Measurements from ENCODE around the gene PEX10.

The PEX10 gene

DNA sequence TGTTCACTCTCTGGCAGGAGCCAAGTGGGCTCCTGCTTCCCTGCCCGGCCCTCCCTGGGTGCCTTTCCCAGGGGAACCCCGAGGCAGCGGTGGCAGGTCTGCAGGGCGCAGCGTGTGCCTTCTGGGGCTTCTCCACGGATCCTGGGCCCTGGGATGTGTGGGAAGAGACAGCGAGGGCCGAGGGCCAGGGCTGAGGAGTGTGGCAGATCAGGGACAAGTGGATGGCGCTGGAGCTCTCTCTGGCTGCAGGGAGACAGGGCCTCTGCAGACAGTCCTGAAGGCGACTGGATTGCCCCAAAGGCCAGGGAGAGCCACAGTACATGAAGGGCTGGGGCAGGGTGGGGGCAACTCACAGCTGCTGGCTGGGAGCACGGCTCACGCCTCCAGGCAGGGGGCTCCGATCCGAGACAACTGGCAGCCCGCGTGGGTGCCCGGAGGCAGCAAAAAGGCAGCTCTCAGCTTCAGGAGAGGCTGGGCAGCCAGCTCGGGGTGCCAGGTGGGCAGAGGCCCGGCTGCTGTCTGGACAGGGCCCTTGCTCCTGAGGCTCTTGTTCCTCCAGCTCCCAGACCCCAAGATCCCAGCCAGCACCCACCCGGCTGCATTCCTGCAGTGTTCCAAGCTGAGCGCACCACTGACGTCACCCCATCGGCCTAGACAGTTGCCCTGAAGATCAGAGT, 37.0 kb downstream of the PEX10 start:
- no peaks in the 10 kb centered on the region for H3K9me3 Mint-ChIP-seq
- no peaks in the 10 kb centered on the region for H3K4me1 Mint-ChIP-seq
- H3K4me3 Mint-ChIP-seq, result no peak overlapping the region
- DNase-seq (ENCODE audit: low spot score in 2 of 2) (no peak), ATAC-seq (no peak)
- peaks cover 8% of the 10 kb centered on the region for H3K36me3 Mint-ChIP-seq
- no peak overlapping the region for H3K27ac Mint-ChIP-seq

DNA sequence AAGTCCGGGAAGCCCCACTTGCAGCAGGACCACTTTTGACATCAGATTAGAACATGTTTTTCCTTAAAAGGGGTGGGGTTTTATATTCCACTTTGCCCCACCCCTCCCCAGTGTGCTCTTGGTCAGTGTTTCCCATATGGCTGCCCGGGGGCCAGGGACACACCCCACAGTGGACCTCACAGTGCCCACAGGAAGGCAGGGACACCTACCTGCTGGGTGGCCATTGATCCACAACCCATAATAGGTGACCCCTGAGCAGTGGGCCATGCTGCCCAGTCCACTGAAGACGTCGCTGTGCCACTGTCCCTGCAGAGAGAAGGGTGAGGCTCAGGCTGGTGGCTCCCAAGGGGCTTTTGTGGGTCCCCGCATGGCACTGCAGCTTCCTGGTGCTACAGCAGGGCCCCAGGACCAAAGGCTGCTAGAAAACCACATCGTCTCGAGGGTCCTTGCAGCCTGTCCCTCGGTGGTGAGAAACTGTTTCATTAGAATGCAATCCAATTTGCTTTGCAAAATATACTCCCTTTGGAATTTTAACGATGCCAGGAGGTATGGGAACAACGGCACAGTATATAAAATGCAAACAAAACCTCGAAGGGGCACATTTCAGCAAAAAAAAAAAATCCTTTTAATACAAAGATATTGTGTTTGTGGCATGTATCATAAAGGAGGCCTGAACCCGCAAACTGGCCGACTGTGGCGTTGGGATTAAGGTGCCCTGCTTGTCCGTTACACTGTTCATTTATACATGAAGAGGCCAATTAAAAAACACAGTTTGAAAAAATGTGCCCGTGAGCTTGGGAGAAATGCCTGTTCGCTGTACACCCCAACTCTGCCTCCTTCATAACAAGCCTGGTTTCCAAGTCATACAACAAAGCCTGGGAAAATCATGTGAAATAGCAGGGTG, 37.9 kb downstream of the PEX10 start:
- Mint-ChIP-seq H3K4me3 (no peak overlapping the region), H3K36me3 (peaks cover 8% of the 10 kb centered on the region), H3K27ac (no peak overlapping the region), H3K9me3 (no peaks in the 10 kb centered on the region), H3K4me1 (no peaks in the 10 kb centered on the region)
- ATAC-seq (no peak), DNase-seq (ENCODE audit: low spot score in 2 of 2) (no peak)

DNA sequence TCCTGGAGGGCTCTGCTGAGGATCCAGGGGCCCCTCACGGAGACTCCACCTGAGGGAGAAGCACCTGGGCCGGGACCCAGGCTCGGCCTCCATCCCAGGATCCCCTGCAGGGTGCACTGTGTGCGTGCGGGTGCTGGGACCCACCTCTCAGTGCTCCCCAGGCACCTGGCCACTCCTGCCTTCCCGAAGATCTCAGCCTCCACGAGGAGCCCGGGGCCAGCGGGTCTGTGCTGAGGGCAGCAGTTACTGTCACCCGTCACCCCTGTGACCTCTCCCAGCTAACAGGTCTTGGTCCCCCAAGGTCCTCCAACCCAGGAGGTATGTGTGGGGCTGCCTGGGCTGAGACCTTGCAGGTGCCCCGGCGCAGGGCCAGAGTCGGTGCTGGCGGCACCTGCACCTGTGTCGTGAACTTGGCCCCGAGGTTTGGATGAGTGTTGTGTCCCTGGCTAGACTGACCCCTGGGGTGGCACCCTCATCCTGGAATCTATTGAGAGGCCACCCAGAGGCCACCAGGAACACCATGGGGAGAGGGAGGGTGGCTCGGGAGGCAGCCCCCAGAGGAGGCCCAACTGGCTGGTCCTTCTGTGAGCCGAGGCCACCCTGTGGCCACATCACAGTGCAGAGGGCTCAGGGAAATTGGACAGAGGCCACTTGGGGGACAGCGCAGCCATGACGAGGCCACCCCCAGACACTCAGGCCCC, 38.7 kb downstream of the PEX10 start:
- Mint-ChIP-seq H3K27ac (no peak overlapping the region), H3K36me3 (peaks cover under 1% of the 10 kb centered on the region), H3K4me3 (no peak overlapping the region), H3K9me3 (no peaks in the 10 kb centered on the region), H3K4me1 (no peaks in the 10 kb centered on the region)
- DNase-seq (ENCODE audit: low spot score in 2 of 2) (no peak), ATAC-seq (no peak)

DNA sequence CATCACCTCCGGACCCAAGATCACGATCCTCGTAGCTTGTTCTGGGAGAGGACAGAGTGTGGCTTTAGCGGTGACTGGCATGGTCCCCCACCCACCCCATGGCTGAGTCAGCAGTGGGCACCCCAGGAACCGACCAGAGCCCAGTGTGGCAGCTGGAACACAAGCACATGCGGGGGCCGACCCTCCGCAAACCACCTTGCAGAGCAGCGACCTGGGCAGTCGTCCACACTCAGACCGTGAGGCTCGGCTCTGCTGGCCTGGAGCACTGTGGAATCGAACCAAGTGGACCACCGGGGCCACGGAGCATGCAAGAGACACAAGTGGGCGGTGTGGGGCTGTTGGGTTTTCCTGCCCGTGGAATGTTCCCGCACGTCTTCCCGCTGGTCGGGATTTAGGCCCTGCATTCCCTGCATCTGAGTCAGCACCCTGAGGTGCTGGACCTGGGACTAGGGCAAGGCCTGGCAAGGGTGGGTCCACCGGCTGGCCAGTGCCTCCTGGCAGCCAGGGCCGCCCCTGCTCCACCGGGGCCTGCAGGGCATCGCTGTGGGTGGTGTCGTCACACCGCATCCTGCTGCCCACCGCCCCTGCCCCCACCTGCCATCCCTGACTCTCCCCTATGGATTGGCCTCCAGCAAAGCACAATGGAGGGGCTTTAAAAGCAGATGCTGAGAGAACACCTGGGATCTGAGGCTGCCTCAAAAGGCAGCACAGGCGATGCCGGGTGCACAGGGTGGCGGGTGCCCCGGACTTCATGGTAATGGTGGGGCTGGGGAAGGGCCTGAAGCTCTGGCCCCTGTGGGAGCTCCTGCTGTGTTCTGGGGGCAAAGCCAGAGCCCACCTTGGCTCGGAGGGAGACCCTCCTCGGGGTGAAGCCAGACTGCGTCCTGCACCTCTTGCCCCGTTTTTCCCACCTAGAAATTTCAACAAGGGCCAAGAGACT, 39.5 kb downstream of the PEX10 start:
- ATAC-seq (no peak), DNase-seq (ENCODE audit: low spot score in 2 of 2) (no peak)
- H3K27ac Mint-ChIP-seq, result no peak overlapping the region
- no peaks in the 10 kb centered on the region for H3K4me1 Mint-ChIP-seq
- no peaks in the 10 kb centered on the region for H3K9me3 Mint-ChIP-seq
- no peak overlapping the region for H3K4me3 Mint-ChIP-seq
- H3K36me3 Mint-ChIP-seq, result no peaks in the 10 kb centered on the region

DNA sequence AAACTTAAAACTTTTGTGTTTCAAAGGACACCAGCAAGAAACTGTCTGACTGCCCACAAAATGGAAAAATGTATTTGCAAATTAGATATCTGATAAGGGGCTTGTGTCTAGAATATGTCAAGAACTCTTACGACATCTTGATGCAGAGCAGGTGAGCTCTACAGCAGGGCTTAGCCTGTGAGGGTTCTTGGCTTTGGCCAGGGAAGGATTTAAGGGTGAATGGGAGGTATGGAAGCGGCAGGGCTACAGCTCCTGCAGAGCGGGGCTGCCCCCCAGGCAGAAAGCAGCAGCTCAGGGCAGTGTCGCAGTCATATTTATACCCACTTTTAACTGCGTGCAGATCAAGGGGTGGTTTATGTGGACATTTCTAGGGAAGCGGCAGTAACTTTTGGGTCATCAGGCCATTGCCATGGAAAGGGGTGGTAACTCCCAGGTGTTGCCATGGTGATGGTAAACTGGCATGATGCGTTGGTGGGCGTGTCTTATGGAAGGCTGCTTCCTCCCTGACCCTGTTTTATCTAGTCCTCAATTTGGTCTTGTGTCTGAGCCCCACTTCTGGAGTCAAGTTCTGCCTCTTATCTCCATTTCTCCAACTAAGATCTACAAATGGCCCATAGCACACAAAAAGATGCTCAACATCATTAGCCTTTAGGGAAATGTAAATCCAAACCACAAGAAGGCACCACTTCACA, 44.2 kb downstream of the PEX10 start:
- Mint-ChIP-seq H3K27ac (no peak overlapping the region), H3K4me1 (no peaks in the 10 kb centered on the region), H3K4me3 (no peak overlapping the region), H3K36me3 (no peaks in the 10 kb centered on the region), H3K9me3 (peaks cover 5% of the 10 kb centered on the region)
- ATAC-seq (no peak), DNase-seq (ENCODE audit: low spot score in 2 of 2) (no peak)

DNA sequence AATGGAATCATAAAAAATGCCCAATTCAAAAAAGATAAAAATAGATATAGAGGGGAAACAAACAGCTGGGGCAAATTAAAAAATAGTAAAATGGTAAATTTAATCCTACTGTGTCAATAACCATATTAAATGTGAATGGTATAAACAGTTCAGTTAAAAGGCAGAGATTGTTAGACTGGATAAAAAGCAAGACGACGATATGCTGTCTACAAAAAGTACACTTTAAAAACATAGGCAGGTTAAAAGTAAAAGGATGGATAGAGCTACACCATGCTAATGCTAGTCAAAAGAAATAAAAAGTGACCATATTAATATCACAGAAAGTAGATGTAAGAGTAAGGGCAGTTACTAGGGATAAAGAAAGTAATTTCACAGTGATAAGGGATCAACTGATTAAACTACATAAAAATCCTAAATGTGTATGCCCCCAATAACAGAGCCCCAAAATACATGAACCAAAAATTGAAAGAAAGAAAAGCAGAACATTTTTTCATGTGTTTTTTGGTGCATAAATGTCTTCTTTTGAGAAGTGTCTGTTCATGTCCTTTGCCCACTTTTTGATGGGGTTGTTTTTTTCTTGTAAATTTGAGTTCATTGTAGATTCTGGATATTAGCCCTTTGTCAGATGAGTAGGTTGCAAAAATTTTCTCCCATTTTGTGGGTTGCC, 48.4 kb downstream of the PEX10 start:
- no peak overlapping the region for H3K27ac Mint-ChIP-seq
- H3K4me3 Mint-ChIP-seq, result no peak overlapping the region
- no peaks in the 10 kb centered on the region for H3K4me1 Mint-ChIP-seq
- no peak for ATAC-seq
- H3K9me3 Mint-ChIP-seq, result peaks cover 5% of the 10 kb centered on the region
- DNase-seq (ENCODE audit: low spot score in 2 of 2), result no peak
- H3K36me3 Mint-ChIP-seq, result no peaks in the 10 kb centered on the region

DNA sequence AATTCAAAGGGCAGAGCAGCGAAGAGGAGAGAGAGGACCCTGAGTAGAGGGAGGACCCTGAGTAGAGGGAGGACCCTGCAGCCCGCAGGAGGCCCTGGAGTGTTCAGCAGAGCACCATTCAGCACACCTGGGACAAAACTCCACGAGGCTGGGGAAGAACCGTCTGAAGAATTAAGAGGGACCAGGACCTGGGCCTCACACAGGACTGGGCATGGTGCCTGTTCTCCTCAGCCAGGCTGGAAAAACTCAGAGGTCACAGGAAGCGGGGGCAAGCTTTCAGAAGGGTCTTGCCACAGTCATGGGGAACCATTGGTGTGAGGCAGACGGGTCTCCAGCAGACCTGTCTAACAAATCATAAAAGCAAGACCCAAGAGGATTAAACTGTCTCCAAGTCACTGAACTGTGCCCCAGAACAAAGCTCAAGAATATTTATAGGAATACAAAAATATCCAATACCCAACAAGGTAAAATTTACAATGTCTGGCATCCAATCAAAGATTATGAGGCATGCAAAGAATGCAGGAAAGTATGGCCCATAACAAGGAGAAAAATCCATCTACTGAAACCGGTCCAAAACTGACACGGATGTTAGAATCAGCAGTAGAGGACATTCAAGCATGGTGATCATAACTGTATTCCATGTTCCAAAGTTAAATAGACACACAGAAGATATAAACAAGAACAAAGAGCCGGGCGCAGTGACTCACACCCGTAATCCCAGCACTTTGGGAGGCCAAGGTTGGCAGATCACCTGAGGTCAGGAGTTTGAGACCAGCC, 51.6 kb downstream of the PEX10 start:
- H3K4me3 Mint-ChIP-seq, result no peak overlapping the region
- no peak for ATAC-seq
- H3K36me3 Mint-ChIP-seq, result no peaks in the 10 kb centered on the region
- H3K27ac Mint-ChIP-seq, result no peak overlapping the region
- DNase-seq (ENCODE audit: low spot score in 2 of 2), result no peak
- H3K4me1 Mint-ChIP-seq, result no peaks in the 10 kb centered on the region
- peaks cover 5% of the 10 kb centered on the region for H3K9me3 Mint-ChIP-seq

DNA sequence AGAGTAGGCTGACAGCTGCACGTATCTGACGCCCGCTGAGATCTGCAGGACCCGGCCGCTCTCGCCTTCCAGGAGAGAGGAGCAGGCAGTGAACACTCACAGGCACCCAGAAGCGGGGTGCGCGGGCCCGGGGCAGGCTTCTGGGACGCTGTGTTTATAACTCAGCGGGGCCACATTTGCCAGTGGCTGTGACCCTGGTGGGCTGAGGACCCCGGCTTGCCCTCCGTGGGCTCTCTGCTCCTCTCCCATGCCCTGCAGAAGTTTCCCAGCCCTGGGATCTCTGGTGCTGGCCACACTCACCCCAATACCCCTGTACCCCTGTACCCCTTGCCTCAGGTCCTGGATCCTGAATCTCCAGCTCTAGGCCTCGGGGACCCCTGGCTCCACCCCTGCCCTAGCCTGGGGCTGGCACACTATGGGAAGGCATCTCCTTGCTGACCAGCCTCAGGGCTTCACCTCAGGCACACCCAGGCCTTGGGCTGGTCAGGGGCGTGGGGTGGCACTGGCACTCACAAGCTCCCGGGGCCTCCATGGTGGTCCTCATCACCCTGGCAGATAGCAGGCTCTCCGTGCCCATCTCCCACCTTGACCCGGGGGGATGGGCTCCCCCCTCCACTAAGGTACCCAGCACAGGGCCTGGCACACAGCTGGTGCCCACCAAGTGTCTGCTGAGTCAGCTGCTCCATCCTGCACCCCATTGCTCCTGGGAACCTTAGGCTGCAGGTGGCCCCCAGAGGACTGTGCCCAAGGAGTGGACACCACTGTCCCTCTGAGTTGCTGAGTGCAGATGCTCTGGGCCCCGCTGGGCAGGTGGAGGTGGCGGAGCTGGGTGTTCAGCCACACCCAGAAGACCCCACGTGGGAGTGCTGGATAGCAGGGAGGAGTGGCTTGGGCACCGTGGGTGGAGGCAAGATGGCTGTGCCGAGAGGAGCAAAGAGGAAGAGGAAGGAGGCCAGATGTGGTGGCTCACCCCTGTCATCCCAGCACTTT, 53.4 kb downstream of the PEX10 start:
- H3K4me3 Mint-ChIP-seq, result no peak overlapping the region
- no peaks in the 10 kb centered on the region for H3K36me3 Mint-ChIP-seq
- no peaks in the 10 kb centered on the region for H3K4me1 Mint-ChIP-seq
- peaks cover 3% of the 10 kb centered on the region for H3K9me3 Mint-ChIP-seq
- DNase-seq (ENCODE audit: low spot score in 2 of 2), result no peak
- no peak for ATAC-seq
- no peak overlapping the region for H3K27ac Mint-ChIP-seq

DNA sequence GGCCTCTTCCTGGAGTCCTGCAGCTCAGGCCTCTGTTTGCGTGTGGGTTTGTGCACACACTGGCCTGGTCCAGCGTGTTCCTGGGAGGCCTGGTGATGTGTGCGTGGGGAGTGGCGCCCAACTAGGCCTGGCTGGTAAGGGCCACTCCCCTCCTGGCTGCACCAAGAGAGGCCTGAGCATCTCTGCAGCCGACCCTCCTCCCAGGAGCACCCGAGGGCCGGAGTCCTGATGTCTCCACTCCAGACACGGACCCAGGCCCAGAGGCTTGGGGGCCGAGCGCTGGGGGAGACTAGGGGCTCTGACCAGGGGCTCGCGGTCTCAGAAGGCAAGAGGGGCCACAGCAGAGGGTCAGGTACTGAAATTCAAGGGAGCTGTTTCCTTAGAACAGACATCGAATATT, 54.3 kb downstream of the PEX10 start:
- no peaks in the 10 kb centered on the region for H3K36me3 Mint-ChIP-seq
- no peaks in the 10 kb centered on the region for H3K4me1 Mint-ChIP-seq

DNA sequence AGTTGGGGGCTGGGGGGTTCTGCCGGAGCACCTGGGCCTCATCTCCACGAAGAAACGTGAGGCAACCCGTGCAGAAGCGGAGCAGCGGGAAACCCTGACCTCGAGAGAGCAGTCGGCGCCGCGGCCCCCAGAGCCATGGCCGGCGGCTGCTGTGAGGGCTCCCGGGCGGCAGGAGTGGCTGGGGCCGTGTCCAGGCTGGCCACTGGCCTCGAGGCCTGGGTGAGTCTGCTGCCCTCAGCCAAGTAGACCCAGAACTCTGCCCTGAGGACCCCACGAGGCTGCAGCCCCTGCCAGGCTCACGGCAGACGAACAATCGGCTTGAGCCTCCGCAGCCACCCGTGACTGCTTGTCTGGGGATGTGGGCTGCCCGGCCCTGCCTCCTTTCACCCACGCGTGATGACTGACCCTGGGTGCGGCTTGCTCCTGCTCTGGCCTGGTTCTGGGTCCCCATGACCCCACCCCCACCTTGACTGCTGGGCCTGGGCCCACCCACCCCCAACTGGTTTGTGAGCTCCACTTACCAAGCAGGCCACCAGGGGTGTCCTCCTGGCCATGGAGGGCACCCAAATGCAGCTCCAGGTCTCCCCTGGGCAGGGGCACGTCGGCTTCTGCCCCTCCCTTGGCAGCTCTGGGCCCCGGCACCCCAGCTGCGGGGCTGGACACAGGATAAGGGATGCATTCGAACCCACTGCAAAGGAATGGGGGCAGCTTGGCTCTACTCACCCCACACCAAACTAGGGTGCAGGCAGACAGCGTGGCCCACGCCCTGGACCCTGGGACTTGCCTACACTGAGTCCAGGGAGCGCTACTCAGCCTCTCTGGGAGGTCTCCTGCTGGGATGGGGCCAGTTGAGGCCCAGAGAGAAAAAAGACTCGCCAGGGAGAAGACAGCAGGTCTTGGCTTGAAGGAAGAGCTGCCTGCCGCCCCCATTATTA, 55.2 kb downstream of the PEX10 start:
- H3K9me3 Mint-ChIP-seq, result no peaks in the 10 kb centered on the region

More for the DNA sequence above, 54.3 kb downstream of the PEX10 start:
- no peak for DNase-seq (ENCODE audit: low spot score in 2 of 2)
- no peak for ATAC-seq
- H3K9me3 Mint-ChIP-seq, result no peaks in the 10 kb centered on the region
- H3K4me3 Mint-ChIP-seq, result no peak overlapping the region
- no peak overlapping the region for H3K27ac Mint-ChIP-seq

DNA sequence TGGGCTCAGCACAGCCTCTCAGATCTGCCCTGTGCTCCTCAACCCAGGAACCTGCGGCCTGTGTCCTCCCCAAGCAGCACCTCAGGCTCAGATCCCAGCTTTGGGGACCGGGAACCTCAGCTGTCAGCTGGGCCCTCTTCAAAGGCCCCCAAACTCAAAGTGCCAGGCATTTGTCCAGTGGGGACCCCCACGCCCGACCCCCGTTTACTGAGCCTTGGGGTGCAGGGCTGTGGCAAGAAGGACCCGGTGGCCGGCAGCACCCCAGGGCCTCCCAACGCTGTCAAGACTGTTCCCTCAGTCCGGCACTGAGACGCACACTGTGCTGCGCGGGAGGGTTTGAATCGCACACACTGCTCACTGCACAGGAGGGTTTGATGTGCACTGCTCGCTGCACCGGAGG, 56.0 kb downstream of the PEX10 start:
- Mint-ChIP-seq H3K27ac (no peak overlapping the region), H3K4me1 (no peaks in the 10 kb centered on the region), H3K4me3 (no peak overlapping the region), H3K36me3 (no peaks in the 10 kb centered on the region), H3K9me3 (no peaks in the 10 kb centered on the region)
- ATAC-seq (no peak), DNase-seq (ENCODE audit: low spot score in 2 of 2) (no peak)

More for the DNA sequence above, 55.2 kb downstream of the PEX10 start:
- Mint-ChIP-seq H3K4me1 (no peaks in the 10 kb centered on the region), H3K4me3 (no peak overlapping the region), H3K27ac (no peak overlapping the region), H3K36me3 (no peaks in the 10 kb centered on the region)
- ATAC-seq (no peak), DNase-seq (ENCODE audit: low spot score in 2 of 2) (no peak)
